Neural progenitor cell (in vitro differentiated cells): ENCODE data around the gene PTPRG. TPM values are rescaled to one million over a fixed set of nuclear protein-coding genes. Genes with fewer than 3 reads are reported as not detected.

Experiments used
- DNase-seq: peaks from one replicate; pipeline ENCODE4 v3.0.0-alpha.2; 2016; ENCODE audit warnings: low spot score
- H2AFZ ChIP-seq: fragments of 200-600 bp; sonication (generic); replicated peaks from 2 replicates; pipeline ENCODE4 v1.6.1; 2016; ENCODE audit warnings: antibody characterized with exemption
- H3F3A ChIP-seq: fragments of 200-600 bp; sonication (generic); 2 replicates; pipeline ENCODE4 v1.6.1; 2016; ENCODE audit warnings: antibody characterized with exemption, low read depth
- H3K27ac ChIP-seq: fragments of 200-600 bp; sonication (generic); 2 replicates; pipeline ENCODE4 v1.5.1; 2016; ENCODE audit warnings: mild to moderate bottlenecking
- H3K27me3 ChIP-seq: fragments of 200-600 bp; sonication (generic); 2 replicates; pipeline ENCODE4 v1.6.1; 2016; ENCODE audit warnings: mild to moderate bottlenecking, moderate library complexity
- H3K36me3 ChIP-seq: fragments of 200-600 bp; sonication (generic); 2 replicates; pipeline ENCODE4 v1.5.1; 2016
- H3K4me1 ChIP-seq: fragments of 200-600 bp; sonication (generic); 2 replicates; pipeline ENCODE4 v1.6.1; 2016; ENCODE audit warnings: mixed run types
- H3K4me2 ChIP-seq: fragments of 200-600 bp; sonication (generic); 2 replicates; pipeline ENCODE4 v1.6.1; 2016
- H3K4me3 ChIP-seq: fragments of 200-600 bp; sonication (generic); 2 replicates; pipeline ENCODE4 v1.5.1; 2016
- H3K79me2 ChIP-seq: fragments of 200-600 bp; sonication (generic); 2 replicates; pipeline ENCODE4 v1.6.1; 2016; ENCODE audit warnings: low read depth
- H3K9ac ChIP-seq: fragments of 200-600 bp; sonication (generic); 2 replicates; pipeline ENCODE4 v1.6.1; 2016
- H3K9me3 ChIP-seq: fragments of 200-600 bp; sonication (generic); 2 replicates; pipeline ENCODE4 v1.5.1; 2016; ENCODE audit warnings: low read depth
- H4K20me1 ChIP-seq: fragments of 200-600 bp; sonication (generic); 2 replicates; pipeline ENCODE4 v1.6.1; 2016; ENCODE audit warnings: low read depth
- H3K27ac Mint-ChIP-seq: 3 replicates; pipeline ENCODE4 v1.8.0; 2021; ENCODE audit warnings: mixed read lengths
- H3K27me3 Mint-ChIP-seq: 2 replicates; pipeline ENCODE4 v1.8.0; 2022; ENCODE audit warnings: low read depth, mild to moderate bottlenecking, inconsistent platforms, moderate library complexity, mixed read lengths; ENCODE audit not compliant: insufficient read depth
- H3K36me3 Mint-ChIP-seq: 3 replicates; pipeline ENCODE4 v1.8.0; 2021; ENCODE audit warnings: mixed read lengths
- H3K4me1 Mint-ChIP-seq: 3 replicates; pipeline ENCODE4 v1.8.0; 2021; ENCODE audit warnings: mixed read lengths
- H3K4me3 Mint-ChIP-seq: 3 replicates; pipeline ENCODE4 v1.8.0; 2021; ENCODE audit warnings: mild to moderate bottlenecking, moderate library complexity, mixed read lengths
- H3K9me3 Mint-ChIP-seq: 3 replicates; pipeline ENCODE4 v1.8.0; 2020; ENCODE audit warnings: mixed read lengths
- EZH2 ChIP-seq: fragments of 200-600 bp; sonication (generic); IDR thresholded peaks from 2 replicates; pipeline ENCODE4 v1.6.1; 2017; ENCODE audit warnings: antibody characterized with exemption, mild to moderate bottlenecking, moderate library complexity
- EZH2phosphoT487 ChIP-seq: fragments of 200-600 bp; sonication (generic); IDR thresholded peaks from 2 replicates; pipeline ENCODE4 v1.6.1; 2017; ENCODE audit warnings: antibody characterized with exemption
- total RNA-seq: library from RNA; depleted of rRNA; stranded (reverse); fragments of >200 nt; gene quantifications from 2 replicates; pipeline ENCODE4 v1.2.3, GENCODE V29; 2015; ENCODE audit warnings: low replicate concordance
- TF ChIP-seq, protein P1 (sequence below): fragments of 200-600 bp; sonication (generic); IDR thresholded peaks from 2 replicates; pipeline ENCODE4 v1.5.1; 2017; ENCODE audit warnings: antibody characterized with exemption, mild to moderate bottlenecking

PTPRG gene
- total RNA-seq, 1 donor from 2014 or later: 65.3 TPM

DNA sequence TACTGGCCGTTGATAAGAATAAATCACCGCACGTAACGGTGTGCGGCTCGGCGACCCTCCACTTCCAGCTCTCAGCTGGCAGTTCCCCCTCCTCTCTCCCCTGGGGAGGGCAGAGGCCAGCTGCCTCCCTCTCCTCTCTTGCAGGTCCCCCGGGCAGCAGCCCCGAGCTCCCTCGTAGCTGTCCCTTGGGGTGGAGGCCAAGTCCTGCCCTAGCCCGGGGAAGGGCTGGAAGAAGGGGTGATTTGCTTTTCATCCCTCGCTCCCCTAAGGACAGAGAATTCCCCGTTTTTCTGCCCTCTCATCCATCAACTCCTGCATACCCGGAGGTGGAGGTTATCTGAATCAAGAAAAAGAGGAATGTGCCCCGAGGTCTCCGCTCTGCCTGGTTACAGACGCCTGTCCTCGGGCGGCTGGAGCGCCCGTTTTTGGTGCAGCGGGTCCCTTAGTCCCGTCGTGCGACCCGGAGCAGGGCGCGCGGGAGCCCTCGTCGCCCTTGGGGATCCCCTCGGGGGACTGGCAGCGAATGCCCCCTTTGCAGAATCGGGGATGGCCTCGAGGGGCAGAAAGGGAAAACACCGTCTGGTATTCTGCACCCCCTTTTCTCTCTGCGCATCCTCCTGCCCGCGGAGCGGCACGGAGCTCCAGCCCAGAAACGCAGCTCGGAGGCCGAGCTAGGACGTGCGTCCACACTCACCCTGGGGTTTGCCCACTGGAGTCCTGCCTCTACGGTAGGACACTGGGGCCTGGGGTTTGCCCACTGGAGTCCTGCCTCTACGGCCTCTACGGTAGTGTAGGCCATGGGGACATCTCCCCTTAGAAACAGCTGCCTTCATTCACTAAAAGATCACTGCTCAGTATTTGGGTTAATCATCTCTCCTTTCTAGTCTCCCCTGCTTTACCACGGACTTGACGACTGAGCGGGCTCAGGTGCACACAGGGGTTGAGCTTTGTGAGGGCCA, 2.2 kb downstream of the PTPRG start:
- H3K4me1 Mint-ChIP-seq: peaks cover 12% of the 10 kb centered on the region
- no peaks in the 10 kb centered on the region for H3K27me3 ChIP-seq
- peak overlapping the region; percentile 88 for H3K4me2 ChIP-seq
- peaks cover 14% of the 10 kb centered on the region for H3K4me1 ChIP-seq
- peak; percentile 55 for DNase-seq
- peak overlapping the region; percentile 5 for H3K9ac ChIP-seq
- peaks cover 72% of the 10 kb centered on the region for H3K79me2 ChIP-seq
- peak; percentile 42 for TF ChIP-seq EZH2
- no peak for TF ChIP-seq EZH2phosphoT487
- TF ChIP-seq, protein P1, sequence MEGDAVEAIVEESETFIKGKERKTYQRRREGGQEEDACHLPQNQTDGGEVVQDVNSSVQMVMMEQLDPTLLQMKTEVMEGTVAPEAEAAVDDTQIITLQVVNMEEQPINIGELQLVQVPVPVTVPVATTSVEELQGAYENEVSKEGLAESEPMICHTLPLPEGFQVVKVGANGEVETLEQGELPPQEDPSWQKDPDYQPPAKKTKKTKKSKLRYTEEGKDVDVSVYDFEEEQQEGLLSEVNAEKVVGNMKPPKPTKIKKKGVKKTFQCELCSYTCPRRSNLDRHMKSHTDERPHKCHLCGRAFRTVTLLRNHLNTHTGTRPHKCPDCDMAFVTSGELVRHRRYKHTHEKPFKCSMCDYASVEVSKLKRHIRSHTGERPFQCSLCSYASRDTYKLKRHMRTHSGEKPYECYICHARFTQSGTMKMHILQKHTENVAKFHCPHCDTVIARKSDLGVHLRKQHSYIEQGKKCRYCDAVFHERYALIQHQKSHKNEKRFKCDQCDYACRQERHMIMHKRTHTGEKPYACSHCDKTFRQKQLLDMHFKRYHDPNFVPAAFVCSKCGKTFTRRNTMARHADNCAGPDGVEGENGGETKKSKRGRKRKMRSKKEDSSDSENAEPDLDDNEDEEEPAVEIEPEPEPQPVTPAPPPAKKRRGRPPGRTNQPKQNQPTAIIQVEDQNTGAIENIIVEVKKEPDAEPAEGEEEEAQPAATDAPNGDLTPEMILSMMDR: no peak
- H3K27ac ChIP-seq: no peak overlapping the region
- peak overlapping the region; percentile 99 for H3K4me3 ChIP-seq
- no peaks in the 10 kb centered on the region for H3K36me3 Mint-ChIP-seq
- no peaks in the 10 kb centered on the region for H3K36me3 ChIP-seq
- H3K4me3 Mint-ChIP-seq: peak overlapping the region; percentile 99
- H3K27ac Mint-ChIP-seq: peak overlapping the region; percentile 85
- H3K9me3 Mint-ChIP-seq: peaks cover 2% of the 10 kb centered on the region
- H2AFZ ChIP-seq: no peak overlapping the region
- peaks cover 58% of the 10 kb centered on the region for H4K20me1 ChIP-seq
- H3K9me3 ChIP-seq: no peaks in the 10 kb centered on the region
- H3F3A ChIP-seq: peaks cover 28% of the 10 kb centered on the region
- peaks cover 12% of the 10 kb centered on the region for H3K27me3 Mint-ChIP-seq

DNA sequence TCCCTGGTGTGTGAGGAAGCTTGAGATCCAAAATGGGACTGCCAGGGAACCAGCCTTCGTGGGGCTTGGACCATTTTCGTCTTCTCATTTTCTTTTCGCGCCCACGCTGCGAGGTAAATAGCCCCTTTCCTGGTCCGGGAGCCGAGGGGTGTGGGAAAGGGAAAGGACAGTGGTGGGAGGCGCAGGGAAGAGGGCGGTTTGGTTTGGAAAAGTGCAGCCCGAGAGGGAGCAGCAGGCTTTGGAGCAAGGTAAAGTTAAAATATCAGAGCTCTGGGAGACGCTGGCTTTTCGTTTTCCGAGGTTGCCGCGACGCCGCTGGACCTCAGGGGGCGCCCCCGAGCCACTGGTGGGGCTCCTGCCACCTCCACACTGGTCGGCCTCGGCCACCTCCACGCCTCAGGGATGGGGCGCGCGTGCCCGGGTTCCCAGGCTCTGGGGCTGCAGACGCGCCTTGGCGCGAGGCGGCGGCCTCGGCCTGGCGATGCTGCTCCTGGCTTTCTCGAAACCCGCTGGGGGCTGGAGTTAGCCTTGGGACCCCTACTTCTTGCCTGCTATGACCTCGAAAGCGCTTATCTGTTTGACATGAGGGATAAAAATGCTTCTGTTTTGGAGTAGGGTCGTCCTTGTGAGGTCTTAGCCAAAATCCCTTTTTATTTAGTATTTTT, 3.2 kb downstream of the PTPRG start:
- peaks cover 9% of the 10 kb centered on the region for H3K27me3 Mint-ChIP-seq
- peak overlapping the region; percentile 99 for H3K4me3 Mint-ChIP-seq
- Histone ChIP-seq H3K9me3 (no peaks in the 10 kb centered on the region), H3K27me3 (no peaks in the 10 kb centered on the region), H3K4me1 (peaks cover 10% of the 10 kb centered on the region), H3K4me3 (peak overlapping the region; percentile 99), H3K9ac (no peak overlapping the region), H3F3A (peaks cover 21% of the 10 kb centered on the region), H3K4me2 (peak overlapping the region; percentile 88), H3K36me3 (no peaks in the 10 kb centered on the region), H3K27ac (no peak overlapping the region), H4K20me1 (peaks cover 67% of the 10 kb centered on the region), H2AFZ (no peak overlapping the region), H3K79me2 (peaks cover 82% of the 10 kb centered on the region)
- peaks cover 12% of the 10 kb centered on the region for H3K4me1 Mint-ChIP-seq
- H3K36me3 Mint-ChIP-seq: no peaks in the 10 kb centered on the region
- DNase-seq: peak; percentile 94
- no peaks in the 10 kb centered on the region for H3K9me3 Mint-ChIP-seq
- TF ChIP-seq EZH2 (no peak), EZH2phosphoT487 (no peak)
- TF ChIP-seq, protein P1: peak; percentile 86
- peak overlapping the region; percentile 85 for H3K27ac Mint-ChIP-seq

DNA sequence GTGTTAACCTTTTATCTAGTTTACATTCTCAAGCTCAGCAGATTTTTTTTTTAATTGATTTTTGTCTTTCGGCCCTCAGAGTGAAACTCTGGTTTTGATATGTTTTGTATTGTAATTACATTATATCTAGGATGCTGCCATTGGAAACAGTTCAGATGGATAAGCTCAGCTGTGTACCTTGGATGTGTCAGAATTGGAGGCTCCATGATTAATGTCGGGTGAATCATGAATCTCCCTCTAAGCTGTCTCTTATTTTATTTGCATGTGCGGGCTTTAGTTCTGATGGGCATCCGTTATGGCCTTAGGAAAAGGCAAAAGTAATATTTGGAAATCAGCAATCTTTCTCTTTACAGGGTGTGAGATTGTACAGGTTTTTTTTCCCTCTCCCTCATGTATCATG, 4.2 kb downstream of the PTPRG start:
- no peak for DNase-seq
- Histone ChIP-seq H3K4me3 (no peak overlapping the region), H3K9me3 (no peaks in the 10 kb centered on the region), H3K9ac (no peak overlapping the region), H2AFZ (no peak overlapping the region), H3K4me1 (peaks cover 8% of the 10 kb centered on the region), H3K27ac (no peak overlapping the region), H3F3A (peaks cover 13% of the 10 kb centered on the region), H3K36me3 (no peaks in the 10 kb centered on the region), H3K79me2 (peaks cover 92% of the 10 kb centered on the region), H4K20me1 (peaks cover 78% of the 10 kb centered on the region), H3K27me3 (no peaks in the 10 kb centered on the region), H3K4me2 (peak overlapping the region; percentile 88)
- H3K4me3 Mint-ChIP-seq: peak overlapping the region; percentile 35
- peaks cover 12% of the 10 kb centered on the region for H3K4me1 Mint-ChIP-seq
- no peaks in the 10 kb centered on the region for H3K36me3 Mint-ChIP-seq
- TF ChIP-seq EZH2phosphoT487: no peak
- no peak for TF ChIP-seq EZH2
- TF ChIP-seq, protein P1: no peak
- peaks cover 8% of the 10 kb centered on the region for H3K27me3 Mint-ChIP-seq
- H3K9me3 Mint-ChIP-seq: no peaks in the 10 kb centered on the region
- H3K27ac Mint-ChIP-seq: no peak overlapping the region
